Tibial nerve (tissue), 4 donors: ENCODE results near the gene CSPG5. TPM values are rescaled to one million over a fixed set of nuclear protein-coding genes. Genes with fewer than 3 reads are reported as not detected.

Experiments used
- DNase-seq, 2 donors: peaks; one replicate each; pipeline ENCODE4 v3.0.0-alpha.2; 2019; ENCODE audit warnings: low spot score in 2 of 2
- H3K27ac ChIP-seq, 4 donors: fragments of 200-600 bp; sonication (generic) in 3 of 4; one replicate each; pipeline ENCODE4 v1.5.1; 2017 to 2019; ENCODE audit warnings: mild to moderate bottlenecking in 1 of 4
- H3K27me3 ChIP-seq, 2 donors: fragments of 200-600 bp; sonication (generic) in 1 of 2; one replicate each; pipeline versions ENCODE4 v1.5.1 to v1.6.0; 2017 to 2019
- H3K36me3 ChIP-seq, 3 donors: fragments of 200-600 bp; sonication (generic); one replicate each; pipeline ENCODE4 v1.5.1; 2018 to 2019
- H3K4me1 ChIP-seq, 4 donors: fragments of 200-600 bp; sonication (generic) in 3 of 4; one replicate each; pipeline ENCODE4 v1.5.1; 2017 to 2019
- H3K4me3 ChIP-seq, 4 donors: fragments of 200-600 bp; sonication (generic) in 3 of 4; one replicate each; pipeline ENCODE4 v1.5.1; 2017 to 2019; ENCODE audit warnings: mild to moderate bottlenecking in 1 of 4, moderate library complexity in 1 of 4
- H3K9me3 ChIP-seq, 4 donors: fragments of 200-600 bp; sonication (generic) in 3 of 4; one replicate each; pipeline ENCODE4 v1.5.1; 2017 to 2019
- EP300 ChIP-seq, 2 donors: sonication (generic); formaldehyde crosslinking; IDR thresholded peaks; one replicate each; pipeline ENCODE4 v1.6.1; 2017; ENCODE audit warnings: antibody characterized with exemption in 2 of 2, mild to moderate bottlenecking in 1 of 2
- POLR2A ChIP-seq, 2 donors: fragments of 450-650 bp; IDR thresholded peaks; one replicate each; pipeline ENCODE4 v1.6.1; 2017; ENCODE audit warnings: antibody characterized with exemption in 2 of 2, mild to moderate bottlenecking in 2 of 2, moderate library complexity in 2 of 2
- WGBS, 2 donors: methylation state at CpG; one replicate each; pipeline ENCODE4 v1.1.5; 2018; 5-methylcytosine and 5-hydroxymethylcytosine counted together
- total RNA-seq, 4 donors: library from RNA; depleted of rRNA; stranded (reverse); fragments of >200 nt; gene quantifications; one replicate each; pipeline ENCODE4 v1.1.0, GENCODE V29; 2016
- TF ChIP-seq, protein P1 (sequence below), 5 experiments: fragments of 200-600 bp in 3 of 5; fragments of 450-650 bp in 2 of 5; sonication (generic) in 3 of 5; IDR thresholded peaks; one replicate each; pipeline ENCODE4 v1.5.1; 2016 to 2019; ENCODE audit warnings: antibody characterized with exemption in 5 of 5, mild to moderate bottlenecking in 3 of 5, moderate library complexity in 2 of 5

Gene CSPG5
- total RNA-seq, 4 donors from 2014 or later = under 0.01 to 4.8 (median 0.22) TPM; not detected in 1

DNA sequence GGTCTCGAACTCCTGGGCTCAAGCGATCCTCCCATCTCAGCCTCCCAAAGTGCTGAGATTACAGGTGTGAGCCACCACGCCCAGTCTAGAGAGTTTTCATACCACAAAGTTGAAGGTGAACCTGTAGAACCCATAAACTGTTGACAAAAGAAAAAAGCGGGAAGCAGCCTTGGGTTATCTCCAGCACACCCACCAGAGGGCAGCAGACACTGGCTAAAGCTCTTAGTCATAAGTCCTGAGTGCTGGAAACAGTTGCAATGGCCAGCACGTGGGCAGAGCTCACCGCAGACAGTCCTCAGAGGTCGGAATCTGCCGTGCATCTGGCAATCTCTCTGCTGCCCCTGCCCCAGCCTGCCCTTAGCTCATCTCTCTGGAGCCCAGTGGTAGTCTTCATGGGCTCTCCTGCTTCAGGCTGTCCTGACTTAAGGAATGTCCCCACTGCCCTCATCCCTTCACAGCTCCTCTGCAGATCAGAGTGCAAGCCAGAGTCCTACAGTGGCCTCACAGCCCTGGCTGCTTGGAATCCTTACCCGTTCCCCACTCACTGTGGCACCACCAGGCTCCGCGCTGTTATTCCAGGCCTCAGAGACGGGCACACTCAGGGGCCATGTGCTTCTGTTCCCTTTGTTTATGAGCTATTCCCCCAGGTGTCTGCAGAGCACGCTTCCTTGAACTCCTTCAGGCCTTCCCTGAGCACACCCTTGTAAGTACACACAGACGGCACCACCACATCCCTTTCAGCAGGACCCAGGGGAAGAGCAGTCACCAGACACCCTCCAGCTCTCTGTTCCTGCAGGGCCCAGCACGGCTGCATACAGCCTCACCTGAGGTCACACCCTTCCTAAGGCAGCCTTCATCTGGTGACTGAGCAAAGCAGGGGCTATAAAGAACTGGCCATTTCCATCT lies 56.3 kb downstream of the CSPG5 start:
- Histone ChIP-seq H3K36me3 (no peaks in the 10 kb centered on the region), H3K27ac (no peak overlapping the region), H3K4me3 (no peak overlapping the region), H3K27me3 (no peaks in the 10 kb centered on the region), H3K9me3 (peaks cover 0 to 2% (median 0%) of the 10 kb centered on the region in 4 donors), H3K4me1 (peaks cover 0 to 6% (median 0%) of the 10 kb centered on the region in 4 donors)
- 31 to 39% methylated on average over 15 of the region's 15 CpGs for WGBS, 2 donors
- DNase-seq = peak; percentile 67 to 78
- TF ChIP-seq, protein P1, sequence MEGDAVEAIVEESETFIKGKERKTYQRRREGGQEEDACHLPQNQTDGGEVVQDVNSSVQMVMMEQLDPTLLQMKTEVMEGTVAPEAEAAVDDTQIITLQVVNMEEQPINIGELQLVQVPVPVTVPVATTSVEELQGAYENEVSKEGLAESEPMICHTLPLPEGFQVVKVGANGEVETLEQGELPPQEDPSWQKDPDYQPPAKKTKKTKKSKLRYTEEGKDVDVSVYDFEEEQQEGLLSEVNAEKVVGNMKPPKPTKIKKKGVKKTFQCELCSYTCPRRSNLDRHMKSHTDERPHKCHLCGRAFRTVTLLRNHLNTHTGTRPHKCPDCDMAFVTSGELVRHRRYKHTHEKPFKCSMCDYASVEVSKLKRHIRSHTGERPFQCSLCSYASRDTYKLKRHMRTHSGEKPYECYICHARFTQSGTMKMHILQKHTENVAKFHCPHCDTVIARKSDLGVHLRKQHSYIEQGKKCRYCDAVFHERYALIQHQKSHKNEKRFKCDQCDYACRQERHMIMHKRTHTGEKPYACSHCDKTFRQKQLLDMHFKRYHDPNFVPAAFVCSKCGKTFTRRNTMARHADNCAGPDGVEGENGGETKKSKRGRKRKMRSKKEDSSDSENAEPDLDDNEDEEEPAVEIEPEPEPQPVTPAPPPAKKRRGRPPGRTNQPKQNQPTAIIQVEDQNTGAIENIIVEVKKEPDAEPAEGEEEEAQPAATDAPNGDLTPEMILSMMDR (IDR thresholded peaks at IDR 0.05) = peak; percentile 85 to 95 (median 89)
- TF ChIP-seq POLR2A (IDR thresholded peaks at IDR 0.05) = peak in 1 of 2 donors; percentile 10
- TF ChIP-seq EP300 (IDR thresholded peaks at IDR 0.05) = peak in 1 of 2 donors; percentile 50

DNA sequence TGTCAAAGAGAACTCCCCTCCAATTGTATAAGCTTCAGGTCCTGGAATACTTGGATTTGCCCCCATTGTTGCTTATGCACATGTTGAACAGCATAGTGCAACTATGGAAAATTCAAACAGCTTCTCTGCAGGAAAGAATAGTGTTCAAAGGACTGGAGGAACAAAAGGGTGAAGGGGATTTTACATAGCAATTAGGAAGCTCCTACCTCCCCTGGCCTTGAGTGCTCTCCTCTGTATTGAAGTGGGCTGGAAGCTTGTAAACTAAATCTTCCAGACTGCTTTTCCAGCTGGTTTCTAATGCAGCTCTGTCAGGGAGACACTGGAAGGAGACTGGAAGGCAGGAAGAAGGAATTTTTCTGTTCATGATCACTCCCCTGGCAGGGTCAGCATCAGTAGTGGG lies 57.9 kb downstream of the CSPG5 start:
- Histone ChIP-seq H3K27ac (no peak overlapping the region), H3K4me3 (no peak overlapping the region), H3K36me3 (no peaks in the 10 kb centered on the region), H3K9me3 (no peaks in the 10 kb centered on the region), H3K27me3 (no peaks in the 10 kb centered on the region), H3K4me1 (peaks cover 0 to 6% (median 0%) of the 10 kb centered on the region in 4 donors)
- TF ChIP-seq, protein P1 (IDR thresholded peaks at IDR 0.05) = no peak
- no peak for TF ChIP-seq POLR2A (IDR thresholded peaks at IDR 0.05)
- TF ChIP-seq EP300 (IDR thresholded peaks at IDR 0.05) = no peak
- no peak for DNase-seq

DNA sequence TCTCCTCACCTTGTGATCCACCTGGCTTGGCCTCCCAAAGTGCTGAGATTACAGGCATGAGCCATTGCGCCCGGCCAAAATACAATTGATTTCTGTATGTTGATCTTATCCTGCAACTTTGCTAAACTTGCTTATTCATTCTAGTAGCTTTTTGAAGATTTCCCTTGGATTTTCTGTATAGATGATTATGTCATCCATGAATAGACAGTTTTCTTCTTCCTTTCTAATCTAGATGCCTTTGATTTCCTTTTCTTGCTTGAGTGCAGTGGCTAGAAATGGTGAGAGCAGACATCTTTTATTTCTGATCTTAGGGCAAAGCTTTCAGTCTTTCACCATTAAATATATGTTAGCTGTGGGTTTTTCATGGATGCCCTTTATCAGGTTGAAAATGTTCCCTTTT lies 60.7 kb downstream of the CSPG5 start:
- H3K27ac ChIP-seq = no peak overlapping the region
- H3K9me3 ChIP-seq = no peaks in the 10 kb centered on the region
- DNase-seq = no peak
- no peaks in the 10 kb centered on the region for H3K36me3 ChIP-seq
- no peak for TF ChIP-seq POLR2A (IDR thresholded peaks at IDR 0.05)
- TF ChIP-seq, protein P1 (IDR thresholded peaks at IDR 0.05) = no peak
- no peak for TF ChIP-seq EP300 (IDR thresholded peaks at IDR 0.05)
- no peaks in the 10 kb centered on the region for H3K27me3 ChIP-seq
- H3K4me3 ChIP-seq = no peak overlapping the region
- WGBS, 2 donors = 83 to 86% methylated on average over 2 of the region's 2 CpGs
- peaks cover 0 to 6% (median 0%) of the 10 kb centered on the region in 4 donors for H3K4me1 ChIP-seq

DNA sequence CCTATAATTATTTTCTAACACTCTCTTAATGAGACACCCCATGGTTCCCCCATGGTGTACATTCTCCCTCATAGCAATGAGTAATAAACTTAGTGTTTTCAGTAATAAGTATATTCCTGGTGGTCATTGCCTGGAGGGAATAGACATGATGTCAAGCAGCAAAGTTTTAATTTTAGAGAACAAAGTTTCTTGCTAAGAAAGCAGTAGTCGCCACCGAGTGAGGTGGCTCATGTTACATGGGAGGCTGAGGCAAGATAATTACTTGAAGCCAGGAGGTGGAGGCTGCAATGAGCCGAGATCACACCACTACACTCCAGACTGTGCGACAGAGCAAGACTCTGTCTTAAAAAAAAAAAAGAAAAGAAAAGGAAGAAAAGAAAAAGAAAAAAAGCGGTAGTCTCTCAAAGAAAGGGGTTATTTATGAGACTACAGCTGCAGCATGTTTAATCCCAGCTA lies 62.8 kb downstream of the CSPG5 start:
- Histone ChIP-seq H3K9me3 (no peaks in the 10 kb centered on the region), H3K4me1 (peaks cover 0 to 13% (median 0%) of the 10 kb centered on the region in 4 donors), H3K36me3 (peaks cover 0 to under 1% (median 0%) of the 10 kb centered on the region in 3 donors), H3K27me3 (no peaks in the 10 kb centered on the region), H3K27ac (no peak overlapping the region), H3K4me3 (no peak overlapping the region)
- no peak for DNase-seq
- WGBS, 2 donors = 24 to 26% methylated on average over 5 of the region's 5 CpGs
- no peak for TF ChIP-seq EP300 (IDR thresholded peaks at IDR 0.05)
- TF ChIP-seq, protein P1 (IDR thresholded peaks at IDR 0.05) = no peak
- no peak for TF ChIP-seq POLR2A (IDR thresholded peaks at IDR 0.05)

DNA sequence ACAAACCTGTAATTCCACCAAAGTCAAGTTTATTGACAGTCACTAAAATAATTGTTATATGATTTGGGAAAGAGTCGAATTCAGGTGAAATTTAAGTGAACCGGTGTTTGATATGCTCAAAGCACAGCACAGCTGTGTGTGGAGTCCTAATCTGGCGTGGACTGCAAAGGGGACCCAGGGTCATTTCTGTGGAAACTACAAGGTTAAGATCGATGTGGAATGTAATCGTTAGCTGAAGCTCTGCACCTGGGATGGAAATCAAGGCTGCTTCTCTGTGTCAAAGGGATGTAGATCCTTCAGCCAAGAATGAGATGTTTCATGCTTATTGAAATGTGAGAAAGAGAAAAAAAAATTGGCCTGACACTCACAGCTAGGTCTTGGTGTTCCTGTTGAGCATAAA lies 63.6 kb downstream of the CSPG5 start:
- Histone ChIP-seq H3K27me3 (no peaks in the 10 kb centered on the region), H3K4me1 (peaks cover 0 to 13% (median 0%) of the 10 kb centered on the region in 4 donors), H3K4me3 (no peak overlapping the region), H3K36me3 (peaks cover 0 to 7% (median 0%) of the 10 kb centered on the region in 3 donors), H3K27ac (no peak overlapping the region), H3K9me3 (no peaks in the 10 kb centered on the region)
- TF ChIP-seq EP300 (IDR thresholded peaks at IDR 0.05) (no peak), POLR2A (IDR thresholded peaks at IDR 0.05) (no peak)
- TF ChIP-seq, protein P1 (IDR thresholded peaks at IDR 0.05) = no peak
- DNase-seq = no peak
- 82 to 83% methylated on average over 5 of the region's 5 CpGs for WGBS, 2 donors
